ENCODE measurements around the gene COQ10A. TPM values are rescaled to one million over a fixed set of nuclear protein-coding genes. Genes with fewer than 3 reads are reported as not detected.

Gene COQ10A
- total RNA-seq, 1 experiment from 2014 or later, result 24.4 TPM

- TF ChIP-seq AFF4 (CRISPR knock-in tag; IDR thresholded peaks at IDR 0.05; ENCODE audit: borderline replicate concordance) (no peak), EMX1 (CRISPR knock-in tag; IDR thresholded peaks at IDR 0.05) (0 out of 2 replicates have a peak, but pooled peaks have one; percentile 14), MXD4 (CRISPR knock-in tag; IDR thresholded peaks at IDR 0.05; ENCODE audit: borderline replicate concordance) (no peak), MAX (CRISPR knock-in tag; IDR thresholded peaks at IDR 0.05) (peak; percentile 64; the same call in 1 of the 2 replicates), ZBTB21 (CRISPR knock-in tag; IDR thresholded peaks at IDR 0.05; ENCODE audit: borderline replicate concordance) (no peak), JUN (CRISPR knock-in tag; IDR thresholded peaks at IDR 0.05) (no peak; the same call in 1 of the 2 replicates), E2F5 (CRISPR knock-in tag; IDR thresholded peaks at IDR 0.05) (no peak), STAT6 (CRISPR knock-in tag; conservative IDR thresholded peaks at IDR 0.05; ENCODE audit: low read depth) (no peak), ELF4 (CRISPR knock-in tag; IDR thresholded peaks at IDR 0.05; ENCODE audit: low read depth) (no peak), CDX4 (CRISPR knock-in tag; IDR thresholded peaks at IDR 0.05; ENCODE audit: borderline replicate concordance) (no peak), ZNF423 (CRISPR knock-in tag; IDR thresholded peaks at IDR 0.05) (no peak), CREM (CRISPR knock-in tag; IDR thresholded peaks at IDR 0.05) (no peak), SP1 (CRISPR knock-in tag; conservative IDR thresholded peaks at IDR 0.05) (peak; percentile 66), ZNF425 (CRISPR knock-in tag; conservative IDR thresholded peaks at IDR 0.05) (no peak), NR1H2 (CRISPR knock-in tag; IDR thresholded peaks at IDR 0.05) (0 out of 2 replicates have a peak, but pooled peaks have one; percentile 67), ESRRA (CRISPR knock-in tag; IDR thresholded peaks at IDR 0.05; ENCODE audit: borderline replicate concordance) (no peak), ZNF281 (CRISPR knock-in tag; IDR thresholded peaks at IDR 0.05) (no peak), CREB1 (CRISPR knock-in tag; IDR thresholded peaks at IDR 0.05) (no peak), RELA (CRISPR knock-in tag; IDR thresholded peaks at IDR 0.05; ENCODE audit: borderline replicate concordance) (no peak), OVOL2 (CRISPR knock-in tag; IDR thresholded peaks at IDR 0.05; ENCODE audit: borderline replicate concordance) (no peak), FOXP4 (CRISPR knock-in tag; IDR thresholded peaks at IDR 0.05) (no peak), SMAD3 (CRISPR knock-in tag; IDR thresholded peaks at IDR 0.05; ENCODE audit: borderline replicate concordance) (no peak), ZNF138 (CRISPR knock-in tag; conservative IDR thresholded peaks at IDR 0.05) (no peak)
Observed at GRCh38 chr12:56299853-56300643, 33.3 kb downstream of the COQ10A start, which contains the start of gene CS (continued).
